ENCODE results near the gene TRIM51G.
"Not testable (repeated sequence)": the region's sequence is repeated elsewhere in the genome, so short reads cannot be mapped to it uniquely, and the experiment has no call there.

GRCh38 chr11:48945796-48946195, 37.9 kb downstream of the TRIM51G start:
- not testable (repeated sequence) for TF ChIP-seq GABPA (IDR thresholded peaks at IDR 0.05; ENCODE audit: low read depth); CTCF (IDR thresholded peaks at IDR 0.05; ENCODE audit: insufficient read depth, low read length); POLR2AphosphoS5 (IDR thresholded peaks at IDR 0.05; ENCODE audit: low read depth); REST (IDR thresholded peaks at IDR 0.05; ENCODE audit: insufficient replicate concordance, low read depth); SPI1 (IDR thresholded peaks at IDR 0.05; ENCODE audit: borderline replicate concordance, low read depth)

All from HL-60 (cell line).